A172 (cell line): ENCODE results near the gene ULK1. TPM values are rescaled to one million over a fixed set of nuclear protein-coding genes. Genes with fewer than 3 reads are reported as not detected.
A peak's percentile ranks its signal among the peaks of the same experiment; 100 is the strongest.
"Not testable (repeated sequence)": the region's sequence is repeated elsewhere in the genome, so short reads cannot be mapped to it uniquely, and the experiment has no call there.

Source experiments
- DNase-seq: peaks from one replicate; pipeline ENCODE4 v3.0.0-alpha.2; 2015; ENCODE audit warnings: low spot score
- total RNA-seq: library from RNA; depleted of rRNA; stranded (reverse); fragments of >200 nt; shearing (Covaris generic); gene quantifications from 2 replicates; pipeline ENCODE4 v1.2.3, GENCODE V29; 2014

ULK1 gene
- total RNA-seq, 1 experiment from 2014 or later = 8.0 TPM

GRCh38 chr12:131862084-131862441, 32.4 kb upstream of the ULK1 start:
- DNase-seq = no peak

- no peak for DNase-seq
These were observed 31.8 kb upstream of the ULK1 start for GRCh38 chr12:131862600-131862993.

GRCh38 chr12:131862994-131863710, 31.3 kb upstream of the ULK1 start:
- DNase-seq = no peak

GRCh38 chr12:131863711-131864396, 30.6 kb upstream of the ULK1 start:
- no peak for DNase-seq

- DNase-seq = no peak
These were observed 30.0 kb upstream of the ULK1 start for GRCh38 chr12:131864469-131864868.

GRCh38 chr12:131865180-131865875, 29.1 kb upstream of the ULK1 start:
- peak; percentile 95 for DNase-seq

- DNase-seq = no peak
These were observed 27.0 kb upstream of the ULK1 start for GRCh38 chr12:131867471-131867870.

GRCh38 chr12:131867891-131868675, 26.3 kb upstream of the ULK1 start:
- DNase-seq = peak; percentile 41

GRCh38 chr12:131869871-131870418, 24.5 kb upstream of the ULK1 start:
- DNase-seq = peak; percentile 85

- no peak for DNase-seq
These were observed 22.7 kb upstream of the ULK1 start for GRCh38 chr12:131871677-131872076.

GRCh38 chr12:131872154-131873051, 22.0 kb upstream of the ULK1 start:
- peak; percentile 84 for DNase-seq

- no peak for DNase-seq
These were observed 21.1 kb upstream of the ULK1 start for GRCh38 chr12:131873293-131873692.

- DNase-seq = not testable (repeated sequence)
These were observed 19.4 kb upstream of the ULK1 start for GRCh38 chr12:131874972-131875371.

GRCh38 chr12:131877216-131877615, 17.2 kb upstream of the ULK1 start:
- DNase-seq = not testable (repeated sequence)

GRCh38 chr12:131878436-131878835, 16.0 kb upstream of the ULK1 start:
- DNase-seq = not testable (repeated sequence)

GRCh38 chr12:131882804-131883520, 11.5 kb upstream of the ULK1 start:
- no peak for DNase-seq

GRCh38 chr12:131883521-131883900, 10.9 kb upstream of the ULK1 start:
- DNase-seq = no peak

GRCh38 chr12:131885076-131885475, 9.3 kb upstream of the ULK1 start:
- not testable (repeated sequence) for DNase-seq

GRCh38 chr12:131885543-131886057, 8.8 kb upstream of the ULK1 start:
- DNase-seq = no peak

GRCh38 chr12:131891722-131892121, 2.7 kb upstream of the ULK1 start:
- not testable (repeated sequence) for DNase-seq
